A549 (cell line): Measurements from ENCODE around the gene LCNL1. TPM values are rescaled to one million over a fixed set of nuclear protein-coding genes. Genes with fewer than 3 reads are reported as not detected.

Experiments
- ATAC-seq, 2 experiments: fragments of 200-7000 bp in 1 of 2; fragments of >200 bp in 1 of 2; cut with Nextera tagmentation in 1 of 2; cut with Tn5 transposase in 1 of 2; 3 replicates each; pipeline versions ENCODE4 v1.8.0 to v1.9.1; 2018 to 2020; ENCODE audit warnings: mild to moderate bottlenecking in 1 of 2, moderate library complexity in 1 of 2
- CTCF ChIA-PET: fragments of 300-600 bp; sonication (Branson Sonifier 250); formaldehyde crosslinking; extraction: SDS; loops from one replicate; lab custom pipeline; 2021; ENCODE audit warnings: antibody characterized with exemption, inconsistent platforms; lab: Yijun Ruan, JAX
- POLR2A ChIA-PET: fragments of 350-600 bp; formaldehyde crosslinking; extraction: SDS; loops from one replicate; lab custom pipeline; 2021; ENCODE audit warnings: antibody characterized with exemption, inconsistent platforms; lab: Yijun Ruan, JAX
- DNase-seq, 2 experiments: peaks; one replicate each; pipeline versions ENCODE4 v3.0.0 to v3.0.0-alpha.2; 2011 to 2016; ENCODE audit warnings: low read depth in 1 of 2, low spot score in 1 of 2
- FAIRE-seq: peaks from 2 replicates; lab custom pipeline; 2011; peaks lifted over from hg19 to GRCh38; lab: Jason Lieb, UNC
- H3K27ac ChIP-seq, 2 experiments: fragments of >200 bp; sonication (Bioruptor Twin); formaldehyde crosslinking; 3 replicates each; pipeline ENCODE4 v1.5.1; 2016 to 2017
- H3K4me1 ChIP-seq: fragments of >200 bp; sonication (Bioruptor Twin); formaldehyde crosslinking; 3 replicates; pipeline ENCODE4 v1.6.1; 2016
- H3K4me2 ChIP-seq: fragments of >200 bp; sonication (Bioruptor Twin); formaldehyde crosslinking; 3 replicates; pipeline ENCODE4 v1.6.1; 2016
- H3K4me3 ChIP-seq: fragments of >200 bp; sonication (Bioruptor Twin); formaldehyde crosslinking; 3 replicates; pipeline ENCODE4 v1.5.1; 2016
- H3K9me3 ChIP-seq: fragments of >200 bp; sonication (Bioruptor Twin); formaldehyde crosslinking; 3 replicates; pipeline ENCODE4 v1.6.1; 2016
- BHLHE40 ChIP-seq: IDR thresholded peaks from 2 replicates; pipeline ENCODE4 v1.6.1; 2012; ENCODE audit warnings: low read depth, low read length, inconsistent platforms
- CBX2 ChIP-seq: fragments of 200-600 bp; sonication (generic); IDR thresholded peaks from 2 replicates; pipeline ENCODE4 v1.6.1; 2016; ENCODE audit warnings: low read depth, mild to moderate bottlenecking, borderline replicate concordance
- CBX8 ChIP-seq: fragments of 200-600 bp; sonication (generic); IDR thresholded peaks from 2 replicates; pipeline ENCODE4 v1.6.1; 2016
- CHD4 ChIP-seq: fragments of 200-600 bp; sonication (generic); IDR thresholded peaks from 2 replicates; pipeline ENCODE4 v1.6.1; 2016; ENCODE audit warnings: antibody characterized with exemption, mild to moderate bottlenecking, borderline replicate concordance
- E2F6 ChIP-seq: IDR thresholded peaks from 2 replicates; pipeline ENCODE4 v1.6.1; 2012; ENCODE audit warnings: low read depth, borderline replicate concordance
- EHF ChIP-seq: fragments of 250-450 bp; sonication (Bioruptor Pico); IDR thresholded peaks from 2 replicates; pipeline ENCODE4 v1.5.0; 2020; ENCODE audit warnings: mild to moderate bottlenecking
- ELK1 ChIP-seq: fragments of 150-350 bp; IDR thresholded peaks from 2 replicates; pipeline ENCODE4 v1.6.1; 2014; ENCODE audit warnings: low read depth, mild to moderate bottlenecking, low read length
- EP300 ChIP-seq, 2 experiments: fragments of >200 bp; sonication (Bioruptor Twin); formaldehyde crosslinking; IDR thresholded peaks; 2 replicates in 1 of 2; 3 replicates in 1 of 2; pipeline ENCODE4 v1.6.1; 2016 to 2017
- ESRRA ChIP-seq: fragments of 150-350 bp; IDR thresholded peaks from 2 replicates; pipeline ENCODE4 v1.6.1; 2014; ENCODE audit warnings: mild to moderate bottlenecking, low read length, borderline replicate concordance
- HOXA7 ChIP-seq: fragments of 250-450 bp; sonication (Bioruptor Pico); IDR thresholded peaks from 2 replicates; pipeline ENCODE4 v1.5.0; 2020; ENCODE audit warnings: mild to moderate bottlenecking, moderate library complexity
- JUNB ChIP-seq: fragments of >200 bp; sonication (Bioruptor Twin); formaldehyde crosslinking; IDR thresholded peaks from 2 replicates; pipeline ENCODE4 v1.6.1; 2016
- KDM1A ChIP-seq: fragments of 200-600 bp; sonication (generic); IDR thresholded peaks from 2 replicates; pipeline ENCODE4 v1.6.1; 2016; ENCODE audit warnings: low read depth, mild to moderate bottlenecking
- NPAS2 ChIP-seq: fragments of 250-450 bp; sonication (Bioruptor Pico); IDR thresholded peaks from 2 replicates; pipeline ENCODE4 v1.8.0; 2022; ENCODE audit warnings: mild to moderate bottlenecking, moderate library complexity, borderline replicate concordance
- NR3C1 ChIP-seq: fragments of >200 bp; sonication (Bioruptor Twin); formaldehyde crosslinking; IDR thresholded peaks from 3 replicates; pipeline ENCODE4 v1.6.1; 2017
- RAD21 ChIP-seq, 2 experiments: fragments of >200 bp in 1 of 2; sonication (Bioruptor Twin) in 1 of 2; formaldehyde crosslinking in 1 of 2; IDR thresholded peaks in 1 of 2; conservative IDR thresholded peaks in 1 of 2; 2 replicates in 1 of 2; 3 replicates in 1 of 2; pipeline ENCODE4 v1.6.1; 2012 to 2018; ENCODE audit warnings: inconsistent platforms in 1 of 2
- RARB ChIP-seq: fragments of 250-450 bp; sonication (Bioruptor Pico); IDR thresholded peaks from 2 replicates; pipeline ENCODE4 v1.8.0; 2021; ENCODE audit warnings: mild to moderate bottlenecking, moderate library complexity
- RFX5 ChIP-seq: fragments of 450-650 bp; IDR thresholded peaks from 2 replicates; pipeline ENCODE4 v1.7.1; 2014; ENCODE audit warnings: antibody characterized with exemption, mild to moderate bottlenecking, moderate library complexity
- RNF2 ChIP-seq: fragments of 200-600 bp; sonication (generic); IDR thresholded peaks from 2 replicates; pipeline ENCODE4 v1.6.1; 2016; ENCODE audit warnings: low read depth, mild to moderate bottlenecking, antibody characterized with exemption, moderate library complexity, borderline replicate concordance
- SMC3 ChIP-seq: fragments of >200 bp; sonication (Bioruptor Twin); formaldehyde crosslinking; IDR thresholded peaks from 3 replicates; pipeline ENCODE4 v1.6.1; 2018; ENCODE audit warnings: inconsistent platforms
- ZFP36 ChIP-seq: fragments of 450-650 bp; IDR thresholded peaks from 2 replicates; pipeline ENCODE4 v1.6.1; 2014; ENCODE audit warnings: borderline replicate concordance; ENCODE audit not compliant: partially characterized antibody
- ZSCAN20 ChIP-seq: fragments of 250-450 bp; sonication (Bioruptor Pico); IDR thresholded peaks from 2 replicates; pipeline ENCODE4 v1.8.0; 2022; ENCODE audit warnings: mild to moderate bottlenecking, moderate library complexity
- WGBS: methylation state at CpG from one replicate; pipeline ENCODE4 v1.1.6; 2017; ENCODE audit errors: missing lambda C conversion rate; 5-methylcytosine and 5-hydroxymethylcytosine counted together
- polyA plus RNA-seq, 4 experiments: library from polyadenylated mRNA; depleted of rRNA in 3 of 4; stranded (reverse); fragments of >200 nt; fragmentation: RNase III in 1 of 4; extraction: RNeasy Plus Mini Kit Qiagen cat#74134 plus additional on column Dnase treatment in 1 of 4; gene quantifications; 2 replicates in 3 of 4; 3 replicates in 1 of 4; pipeline ENCODE4 v1.2.3, GENCODE V29; 2011 to 2017
- TF ChIP-seq, protein P1 (sequence below): IDR thresholded peaks from 2 replicates; pipeline ENCODE4 v1.6.1; 2012
- TF ChIP-seq, protein P2 (sequence below): fragments of >200 bp; sonication (Bioruptor Twin); formaldehyde crosslinking; IDR thresholded peaks from 2 replicates; pipeline ENCODE4 v1.6.1; 2016
- TF ChIP-seq, protein P3 (sequence below): fragments of >200 bp; sonication (Bioruptor Twin); formaldehyde crosslinking; IDR thresholded peaks from 3 replicates; pipeline ENCODE4 v1.5.1; 2016

The LCNL1 gene
- polyA plus RNA-seq, 2 of the 4 experiments (the other 2 are of a cell fraction) = 0.08 to 0.19 TPM

DNA sequence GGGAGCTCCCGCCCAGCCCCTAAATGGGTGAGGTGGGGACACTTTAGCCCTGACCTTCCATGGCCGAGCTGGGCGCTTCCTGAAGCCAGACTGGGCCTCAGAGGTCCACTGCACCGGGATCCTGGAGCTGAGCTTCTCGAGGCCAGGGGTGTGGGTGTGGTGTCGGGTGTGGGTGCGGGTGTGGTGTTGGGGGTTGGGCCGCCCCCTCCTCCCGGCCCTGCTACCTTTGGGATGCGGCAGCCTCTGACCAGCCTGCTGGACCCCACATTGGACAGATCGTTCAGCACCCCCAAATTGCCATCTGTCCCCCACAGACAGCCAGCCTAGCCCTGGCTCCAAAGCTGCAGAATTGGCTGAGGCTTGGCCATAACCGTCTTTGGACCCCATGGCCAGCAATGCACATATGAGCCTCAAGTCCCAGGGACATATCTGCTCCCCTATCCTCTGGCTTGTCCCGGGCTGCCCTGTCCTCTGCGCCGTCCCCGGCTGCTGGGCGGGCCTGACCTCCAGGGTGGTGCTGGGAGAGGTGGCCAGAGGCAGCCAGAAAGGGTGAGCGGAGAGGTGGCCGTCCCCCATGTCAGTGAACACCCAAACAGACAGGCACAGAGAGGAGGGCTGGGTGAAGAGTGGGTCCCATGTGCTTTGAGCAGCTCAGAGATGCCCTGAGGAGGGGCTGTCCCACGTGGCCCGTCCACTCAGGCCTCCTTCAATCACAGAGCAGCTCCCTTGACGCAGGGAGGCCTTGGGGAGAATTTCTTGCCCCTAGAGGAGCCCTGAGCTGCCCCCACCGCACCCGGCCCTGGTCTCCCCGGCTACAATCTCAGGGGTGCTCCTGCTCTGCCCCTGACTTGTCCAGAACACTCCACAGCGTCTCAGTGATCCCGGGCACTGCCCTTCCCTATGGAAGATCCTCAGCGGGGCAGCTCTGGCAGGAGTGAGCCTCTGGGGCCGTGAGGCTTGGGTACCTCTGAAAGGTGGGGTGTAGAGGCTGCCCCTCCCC lies 8.9 kb upstream of the LCNL1 start:
- Histone ChIP-seq H3K27ac (no peak overlapping the region), H3K9me3 (no peaks in the 10 kb centered on the region), H3K4me2 (no peak overlapping the region), H3K4me3 (no peak overlapping the region), H3K4me1 (peaks cover 14% of the 10 kb centered on the region)
- DNase-seq (no peak), ATAC-seq (no peak), FAIRE-seq (no peak)
- WGBS = 85% methylated on average over 22 of the region's 29 CpGs
- ChIA-PET POLR2A (no interaction called here), CTCF (interaction anchor here (0.6 to 7.8 kb wide), 9 partner anchors 10 to 73 kb away, joined by 3 to 64 read pairs (median 4); partner anchors contain the start of genes ABCA2, C8G and FBXW5)
- TF ChIP-seq NR3C1 (no peak), CBX8 (no peak), ZSCAN20 (no peak), RFX5 (no peak), RAD21 (conservative IDR thresholded peaks at IDR 0.05 in 1 of 2, IDR thresholded peaks at IDR 0.05 in 1 of 2) (no peak), ESRRA (no peak), KDM1A (no peak), E2F6 (no peak), HOXA7 (no peak), BHLHE40 (no peak), EP300 (IDR thresholded peaks at IDR 0.05) (no peak), NPAS2 (CRISPR knock-in tag) (no peak), RARB (no peak), CBX2 (no peak), JUNB (no peak), SMC3 (no peak), EHF (CRISPR knock-in tag) (no peak), RNF2 (no peak)
- TF ChIP-seq, protein P1, sequence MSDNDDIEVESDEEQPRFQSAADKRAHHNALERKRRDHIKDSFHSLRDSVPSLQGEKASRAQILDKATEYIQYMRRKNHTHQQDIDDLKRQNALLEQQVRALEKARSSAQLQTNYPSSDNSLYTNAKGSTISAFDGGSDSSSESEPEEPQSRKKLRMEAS = no peak
- TF ChIP-seq, protein P2, sequence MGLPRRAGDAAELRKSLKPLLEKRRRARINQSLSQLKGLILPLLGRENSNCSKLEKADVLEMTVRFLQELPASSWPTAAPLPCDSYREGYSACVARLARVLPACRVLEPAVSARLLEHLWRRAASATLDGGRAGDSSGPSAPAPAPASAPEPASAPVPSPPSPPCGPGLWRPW = no peak
- TF ChIP-seq, all 56 proteins: peak for 0

GRCh38 chr9:136974817-136975535 lies 7.8 kb upstream of the LCNL1 start:
- Histone ChIP-seq H3K4me1 (peaks cover 14% of the 10 kb centered on the region), H3K27ac (no peak overlapping the region), H3K4me3 (no peak overlapping the region), H3K9me3 (no peaks in the 10 kb centered on the region), H3K4me2 (no peak overlapping the region)
- ChIA-PET POLR2A (no interaction called here), CTCF (interaction anchor here (1.0 to 7.8 kb wide), 7 partner anchors 8 to 72 kb away, joined by 3 to 64 read pairs (median 5); partner anchors contain the start of genes ABCA2, C8G and FBXW5)
- TF ChIP-seq CHD4 (no peak), ZFP36 (no peak)
- WGBS = 66% methylated on average over 11 of the region's 15 CpGs
- ATAC-seq = no peak
- DNase-seq = no peak
- FAIRE-seq = no peak

GRCh38 chr9:136975644-136976043 lies 7.1 kb upstream of the LCNL1 start:
- no peak overlapping the region for H3K4me3 ChIP-seq
- no peaks in the 10 kb centered on the region for H3K9me3 ChIP-seq
- H3K4me2 ChIP-seq = no peak overlapping the region
- CTCF ChIA-PET = interaction anchor here (1.0 to 7.8 kb wide), 7 partner anchors 9 to 60 kb away, joined by 3 to 64 read pairs (median 5); partner anchors contain the start of genes ABCA2, C8G and FBXW5
- FAIRE-seq = no peak
- H3K4me1 ChIP-seq = peaks cover 14% of the 10 kb centered on the region
- POLR2A ChIA-PET = no interaction called here
- TF ChIP-seq, protein P3, sequence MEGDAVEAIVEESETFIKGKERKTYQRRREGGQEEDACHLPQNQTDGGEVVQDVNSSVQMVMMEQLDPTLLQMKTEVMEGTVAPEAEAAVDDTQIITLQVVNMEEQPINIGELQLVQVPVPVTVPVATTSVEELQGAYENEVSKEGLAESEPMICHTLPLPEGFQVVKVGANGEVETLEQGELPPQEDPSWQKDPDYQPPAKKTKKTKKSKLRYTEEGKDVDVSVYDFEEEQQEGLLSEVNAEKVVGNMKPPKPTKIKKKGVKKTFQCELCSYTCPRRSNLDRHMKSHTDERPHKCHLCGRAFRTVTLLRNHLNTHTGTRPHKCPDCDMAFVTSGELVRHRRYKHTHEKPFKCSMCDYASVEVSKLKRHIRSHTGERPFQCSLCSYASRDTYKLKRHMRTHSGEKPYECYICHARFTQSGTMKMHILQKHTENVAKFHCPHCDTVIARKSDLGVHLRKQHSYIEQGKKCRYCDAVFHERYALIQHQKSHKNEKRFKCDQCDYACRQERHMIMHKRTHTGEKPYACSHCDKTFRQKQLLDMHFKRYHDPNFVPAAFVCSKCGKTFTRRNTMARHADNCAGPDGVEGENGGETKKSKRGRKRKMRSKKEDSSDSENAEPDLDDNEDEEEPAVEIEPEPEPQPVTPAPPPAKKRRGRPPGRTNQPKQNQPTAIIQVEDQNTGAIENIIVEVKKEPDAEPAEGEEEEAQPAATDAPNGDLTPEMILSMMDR = 0 out of 3 replicates have a peak, but pooled peaks have one; percentile 8
- TF ChIP-seq ELK1 = no peak
- H3K27ac ChIP-seq = no peak overlapping the region
- WGBS = 85% methylated on average over 13 of the region's 14 CpGs
- ATAC-seq = no peak
- DNase-seq = no peak
